ENCODE results near the gene RRAGA. TPM values are rescaled to one million over a fixed set of nuclear protein-coding genes. Genes with fewer than 3 reads are reported as not detected.

The RRAGA gene
- total and polyA plus RNA-seq, 2 of the 8 experiments (the other 6 are each of a cell fraction or from before 2014, with no cell fraction given): 45.6 to 46.5 TPM

DNA sequence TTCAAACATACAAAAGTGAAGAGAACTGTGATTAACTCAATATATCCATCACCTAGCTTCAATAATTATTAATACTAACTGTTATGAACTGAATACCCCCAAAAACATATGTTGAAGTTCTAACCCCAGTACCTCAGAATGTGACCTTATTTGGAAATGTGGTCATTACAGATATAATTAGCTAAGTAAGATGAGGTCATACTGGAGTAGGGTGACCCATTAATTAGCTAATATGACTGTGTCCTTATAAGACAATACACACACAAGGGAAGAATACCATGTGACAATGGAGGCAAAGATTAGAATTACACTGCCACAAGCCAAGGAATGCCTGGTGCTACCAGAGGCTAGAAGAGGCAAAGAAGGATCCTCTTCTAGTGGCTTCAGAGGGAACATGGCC lies 7.8 kb downstream of the RRAGA start:
- Histone ChIP-seq H3K79me1 (ENCODE audit: low read depth, low read length) (no peaks in the 10 kb centered on the region), H3K4ac (replicated peaks; ENCODE audit: insufficient read length, low read depth, low read length) (no peak overlapping the region), H2BK12ac (ENCODE audit: low read depth, low read length) (no peak overlapping the region), H3K9ac (replicated peaks in 1 of 4; ENCODE audit: extremely low read depth in 1 of 4, low read depth in 3 of 4, low read length in 3 of 4) (no peak overlapping the region), H3K9me3 (ENCODE audit: insufficient read depth in 2 of 2, low read depth in 1 of 2, low read length in 1 of 2) (no peaks in the 10 kb centered on the region), H2BK15ac (ENCODE audit: low read length) (no peak overlapping the region), H3K14ac (ENCODE audit: insufficient read length) (no peak overlapping the region), H3K23ac (ENCODE audit: insufficient read length) (no peak overlapping the region), H3K23me2 (ENCODE audit: low read depth, low read length) (no peaks in the 10 kb centered on the region), H3K4me2 (ENCODE audit: insufficient read depth in 1 of 2, low read depth in 2 of 2, low read length in 2 of 2) (no peak overlapping the region), H2AFZ (ENCODE audit: low read length) (no peak overlapping the region), H4K20me1 (replicated peaks in 1 of 2; ENCODE audit: control insufficient read depth in 1 of 2, insufficient read depth in 2 of 2, low read length in 2 of 2) (peaks cover 0 to 3% of the 10 kb centered on the region in 2 experiments), H3K56ac (replicated peaks; ENCODE audit: insufficient read length, low read depth, low read length) (no peak overlapping the region), H3K27me3 (replicated peaks in 1 of 4; ENCODE audit: control insufficient read depth in 3 of 4, extremely low read depth in 1 of 4, insufficient read depth in 3 of 4, low read length in 3 of 4) (no peaks in the 10 kb centered on the region), H3K79me2 (ENCODE audit: control insufficient read depth in 1 of 2, insufficient read depth in 2 of 2, low read length in 2 of 2) (no peaks in the 10 kb centered on the region), H3K4me3 (ENCODE audit: extremely low read depth in 1 of 4, insufficient read depth in 2 of 4, low read depth in 3 of 4, low read length in 4 of 4) (no peak overlapping the region), H4K91ac (replicated peaks; ENCODE audit: insufficient read length, low read length) (no peak overlapping the region), H2BK120ac (replicated peaks; ENCODE audit: low read depth, low read length) (no peak overlapping the region), H3K4me1 (replicated peaks in 1 of 4; ENCODE audit: control insufficient read depth in 3 of 4, insufficient read depth in 4 of 4, low read length in 3 of 4) (no peaks in the 10 kb centered on the region), H3K36me3 (ENCODE audit: control insufficient read depth in 2 of 4, insufficient read depth in 4 of 4, low read length in 3 of 4) (peaks cover 13 to 51% (median 39%) of the 10 kb centered on the region in 4 experiments), H3K27ac (ENCODE audit: low read depth, low read length) (no peak overlapping the region), H2AK5ac (ENCODE audit: low read depth, low read length) (no peak overlapping the region), H2BK5ac (ENCODE audit: low read depth, low read length) (no peak overlapping the region), H4K8ac (ENCODE audit: extremely low read depth, insufficient read depth, low read length) (no peak overlapping the region), H2BK20ac (ENCODE audit: low read length) (no peak overlapping the region), H4K5ac (ENCODE audit: insufficient read length, low read depth, low read length) (no peak overlapping the region), H3K18ac (ENCODE audit: extremely low read depth, low read length) (no peak overlapping the region)
- ChIA-PET CTCF (ENCODE audit: partially characterized antibody) (no interaction called here), POLR2A (ENCODE audit: partially characterized antibody) (interaction anchor here (0.6 to 1.7 kb wide), 4 partner anchors 15 to 45 kb away, joined by 3 to 4 read pairs (median 3); no protein-coding TSS in a partner anchor)
- FAIRE-seq (no peak), DNase-seq (ENCODE audit: low read depth in 1 of 2, low spot score in 2 of 2) (no peak)
- no peak for TF ChIP-seq CHD2 (IDR thresholded peaks at IDR 0.05; ENCODE audit: low read length)
- TF ChIP-seq, protein P1, sequence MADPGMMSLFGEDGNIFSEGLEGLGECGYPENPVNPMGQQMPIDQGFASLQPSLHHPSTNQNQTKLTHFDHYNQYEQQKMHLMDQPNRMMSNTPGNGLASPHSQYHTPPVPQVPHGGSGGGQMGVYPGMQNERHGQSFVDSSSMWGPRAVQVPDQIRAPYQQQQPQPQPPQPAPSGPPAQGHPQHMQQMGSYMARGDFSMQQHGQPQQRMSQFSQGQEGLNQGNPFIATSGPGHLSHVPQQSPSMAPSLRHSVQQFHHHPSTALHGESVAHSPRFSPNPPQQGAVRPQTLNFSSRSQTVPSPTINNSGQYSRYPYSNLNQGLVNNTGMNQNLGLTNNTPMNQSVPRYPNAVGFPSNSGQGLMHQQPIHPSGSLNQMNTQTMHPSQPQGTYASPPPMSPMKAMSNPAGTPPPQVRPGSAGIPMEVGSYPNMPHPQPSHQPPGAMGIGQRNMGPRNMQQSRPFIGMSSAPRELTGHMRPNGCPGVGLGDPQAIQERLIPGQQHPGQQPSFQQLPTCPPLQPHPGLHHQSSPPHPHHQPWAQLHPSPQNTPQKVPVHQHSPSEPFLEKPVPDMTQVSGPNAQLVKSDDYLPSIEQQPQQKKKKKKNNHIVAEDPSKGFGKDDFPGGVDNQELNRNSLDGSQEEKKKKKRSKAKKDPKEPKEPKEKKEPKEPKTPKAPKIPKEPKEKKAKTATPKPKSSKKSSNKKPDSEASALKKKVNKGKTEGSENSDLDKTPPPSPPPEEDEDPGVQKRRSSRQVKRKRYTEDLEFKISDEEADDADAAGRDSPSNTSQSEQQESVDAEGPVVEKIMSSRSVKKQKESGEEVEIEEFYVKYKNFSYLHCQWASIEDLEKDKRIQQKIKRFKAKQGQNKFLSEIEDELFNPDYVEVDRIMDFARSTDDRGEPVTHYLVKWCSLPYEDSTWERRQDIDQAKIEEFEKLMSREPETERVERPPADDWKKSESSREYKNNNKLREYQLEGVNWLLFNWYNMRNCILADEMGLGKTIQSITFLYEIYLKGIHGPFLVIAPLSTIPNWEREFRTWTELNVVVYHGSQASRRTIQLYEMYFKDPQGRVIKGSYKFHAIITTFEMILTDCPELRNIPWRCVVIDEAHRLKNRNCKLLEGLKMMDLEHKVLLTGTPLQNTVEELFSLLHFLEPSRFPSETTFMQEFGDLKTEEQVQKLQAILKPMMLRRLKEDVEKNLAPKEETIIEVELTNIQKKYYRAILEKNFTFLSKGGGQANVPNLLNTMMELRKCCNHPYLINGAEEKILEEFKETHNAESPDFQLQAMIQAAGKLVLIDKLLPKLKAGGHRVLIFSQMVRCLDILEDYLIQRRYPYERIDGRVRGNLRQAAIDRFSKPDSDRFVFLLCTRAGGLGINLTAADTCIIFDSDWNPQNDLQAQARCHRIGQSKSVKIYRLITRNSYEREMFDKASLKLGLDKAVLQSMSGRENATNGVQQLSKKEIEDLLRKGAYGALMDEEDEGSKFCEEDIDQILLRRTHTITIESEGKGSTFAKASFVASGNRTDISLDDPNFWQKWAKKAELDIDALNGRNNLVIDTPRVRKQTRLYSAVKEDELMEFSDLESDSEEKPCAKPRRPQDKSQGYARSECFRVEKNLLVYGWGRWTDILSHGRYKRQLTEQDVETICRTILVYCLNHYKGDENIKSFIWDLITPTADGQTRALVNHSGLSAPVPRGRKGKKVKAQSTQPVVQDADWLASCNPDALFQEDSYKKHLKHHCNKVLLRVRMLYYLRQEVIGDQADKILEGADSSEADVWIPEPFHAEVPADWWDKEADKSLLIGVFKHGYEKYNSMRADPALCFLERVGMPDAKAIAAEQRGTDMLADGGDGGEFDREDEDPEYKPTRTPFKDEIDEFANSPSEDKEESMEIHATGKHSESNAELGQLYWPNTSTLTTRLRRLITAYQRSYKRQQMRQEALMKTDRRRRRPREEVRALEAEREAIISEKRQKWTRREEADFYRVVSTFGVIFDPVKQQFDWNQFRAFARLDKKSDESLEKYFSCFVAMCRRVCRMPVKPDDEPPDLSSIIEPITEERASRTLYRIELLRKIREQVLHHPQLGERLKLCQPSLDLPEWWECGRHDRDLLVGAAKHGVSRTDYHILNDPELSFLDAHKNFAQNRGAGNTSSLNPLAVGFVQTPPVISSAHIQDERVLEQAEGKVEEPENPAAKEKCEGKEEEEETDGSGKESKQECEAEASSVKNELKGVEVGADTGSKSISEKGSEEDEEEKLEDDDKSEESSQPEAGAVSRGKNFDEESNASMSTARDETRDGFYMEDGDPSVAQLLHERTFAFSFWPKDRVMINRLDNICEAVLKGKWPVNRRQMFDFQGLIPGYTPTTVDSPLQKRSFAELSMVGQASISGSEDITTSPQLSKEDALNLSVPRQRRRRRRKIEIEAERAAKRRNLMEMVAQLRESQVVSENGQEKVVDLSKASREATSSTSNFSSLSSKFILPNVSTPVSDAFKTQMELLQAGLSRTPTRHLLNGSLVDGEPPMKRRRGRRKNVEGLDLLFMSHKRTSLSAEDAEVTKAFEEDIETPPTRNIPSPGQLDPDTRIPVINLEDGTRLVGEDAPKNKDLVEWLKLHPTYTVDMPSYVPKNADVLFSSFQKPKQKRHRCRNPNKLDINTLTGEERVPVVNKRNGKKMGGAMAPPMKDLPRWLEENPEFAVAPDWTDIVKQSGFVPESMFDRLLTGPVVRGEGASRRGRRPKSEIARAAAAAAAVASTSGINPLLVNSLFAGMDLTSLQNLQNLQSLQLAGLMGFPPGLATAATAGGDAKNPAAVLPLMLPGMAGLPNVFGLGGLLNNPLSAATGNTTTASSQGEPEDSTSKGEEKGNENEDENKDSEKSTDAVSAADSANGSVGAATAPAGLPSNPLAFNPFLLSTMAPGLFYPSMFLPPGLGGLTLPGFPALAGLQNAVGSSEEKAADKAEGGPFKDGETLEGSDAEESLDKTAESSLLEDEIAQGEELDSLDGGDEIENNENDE (IDR thresholded peaks at IDR 0.05; ENCODE audit: insufficient replicate concordance, low read length): no peak

All from H1 (cell line).